SH-SY5Y (cell line): Measurements from ENCODE around the gene NEK7.

Source experiments
- GATA2 ChIP-seq: IDR thresholded peaks from 2 replicates; pipeline ENCODE4 v1.6.1; 2011; ENCODE audit warnings: mild to moderate bottlenecking, low read depth, low read length
- GATA3 ChIP-seq: IDR thresholded peaks from 2 replicates; pipeline ENCODE4 v1.6.1; 2011; ENCODE audit warnings: low read depth, mild to moderate bottlenecking, low read length, moderate library complexity

GRCh38 chr1:198166900-198167299, 10.1 kb downstream of the NEK7 start:
- TF ChIP-seq GATA2 (no peak), GATA3 (no peak)
